Measurements from ENCODE around the gene DIPK1C. TPM values are rescaled to one million over a fixed set of nuclear protein-coding genes. Genes with fewer than 3 reads are reported as not detected.

The DIPK1C gene
- total RNA-seq (2013; cell fraction: nucleolus; rRNA removed), result not detected in 2 replicates
- total RNA-seq (2014; rRNA removed) (not detected in 2 replicates), total RNA-seq (2014; rRNA removed; fragmentation: Illumina TruSeq; extraction: Trizol) (not detected in 2 replicates), total RNA-seq (2021) (not detected in 2 replicates), polyA plus RNA-seq (2011; rRNA removed) (not detected in 2 replicates), polyA plus RNA-seq (2014; fragmentation: Illumina TruSeq; extraction: Trizol) (not detected in 2 replicates), polyA plus RNA-seq (2014; fragmentation: Nextera tagmentation; extraction: Ambion mirVana) (not detected), polyA plus RNA-seq (2014; rRNA removed) (not detected in 2 replicates), polyA plus RNA-seq (2016; fragmentation: Nextera tagmentation; extraction: Ambion mirVana) (not detected), polyA minus RNA-seq (2011; rRNA and poly(A)+ RNA removed) (not detected in 2 replicates), Bru-seq, nascent RNA (not detected), BruChase-seq, experiment 1, labeled RNA remaining after a 6-hour chase (not detected), BruChase-seq, experiment 2, labeled RNA remaining after a 2-hour chase (not detected)
- not detected for polyA plus RNA-seq (2011; ENCODE audit: low read depth)
- not detected in 2 replicates for polyA plus RNA-seq (2011; cell fraction: cytosol; rRNA removed)
- polyA plus RNA-seq (2011; cell fraction: nucleus; rRNA removed), result not detected in 2 replicates
- not detected in 2 replicates for polyA plus RNA-seq (2012)
- polyA minus RNA-seq (2011; cell fraction: cytosol; rRNA and poly(A)+ RNA removed), result not detected in 2 replicates
- not detected in 2 replicates for polyA minus RNA-seq (2011; cell fraction: nucleus; rRNA and poly(A)+ RNA removed)
- long read RNA-seq, experiment 1, result 0 reads
- long read RNA-seq, experiment 2, result 0 reads

- no peaks in the 10 kb centered on the region for H3K36me3 ChIP-seq (ENCODE audit: control insufficient read depth in 2 of 2, insufficient read depth in 2 of 2, low read length in 1 of 2)
- TF ChIP-seq EED (IDR thresholded peaks at IDR 0.05; ENCODE audit: low read depth) (no peak), NFYA (IDR thresholded peaks at IDR 0.05; ENCODE audit: borderline replicate concordance, low read depth, low read length) (no peak), TCF7 (IDR thresholded peaks at IDR 0.05; ENCODE audit: borderline replicate concordance) (no peak), NR2F1 (conservative IDR thresholded peaks at IDR 0.05) (no peak), FOXK2 (IDR thresholded peaks at IDR 0.05) (no peak), TBL1XR1 (IDR thresholded peaks at IDR 0.05; ENCODE audit: low read depth, low read length) (no peak), ZNF622 (IDR thresholded peaks at IDR 0.05) (no peak), SUPT20H (IDR thresholded peaks at IDR 0.05; ENCODE audit: borderline replicate concordance, control insufficient read depth, low read depth, low read length) (no peak), ZNF24 (IDR thresholded peaks at IDR 0.05) (no peak), SIX5 (IDR thresholded peaks at IDR 0.05; ENCODE audit: low read depth, low read length, severe bottlenecking) (no peak), RFX5 (IDR thresholded peaks at IDR 0.05; ENCODE audit: low read depth, low read length) (no peak), HDGF (IDR thresholded peaks at IDR 0.05) (no peak)
- TF ChIP-seq, protein P1, sequence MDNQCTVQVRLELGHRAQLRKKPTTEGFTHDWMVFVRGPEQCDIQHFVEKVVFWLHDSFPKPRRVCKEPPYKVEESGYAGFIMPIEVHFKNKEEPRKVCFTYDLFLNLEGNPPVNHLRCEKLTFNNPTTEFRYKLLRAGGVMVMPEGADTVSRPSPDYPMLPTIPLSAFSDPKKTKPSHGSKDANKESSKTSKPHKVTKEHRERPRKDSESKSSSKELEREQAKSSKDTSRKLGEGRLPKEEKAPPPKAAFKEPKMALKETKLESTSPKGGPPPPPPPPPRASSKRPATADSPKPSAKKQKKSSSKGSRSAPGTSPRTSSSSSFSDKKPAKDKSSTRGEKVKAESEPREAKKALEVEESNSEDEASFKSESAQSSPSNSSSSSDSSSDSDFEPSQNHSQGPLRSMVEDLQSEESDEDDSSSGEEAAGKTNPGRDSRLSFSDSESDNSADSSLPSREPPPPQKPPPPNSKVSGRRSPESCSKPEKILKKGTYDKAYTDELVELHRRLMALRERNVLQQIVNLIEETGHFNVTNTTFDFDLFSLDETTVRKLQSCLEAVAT (IDR thresholded peaks at IDR 0.05), result no peak
- TF ChIP-seq, protein P2, sequence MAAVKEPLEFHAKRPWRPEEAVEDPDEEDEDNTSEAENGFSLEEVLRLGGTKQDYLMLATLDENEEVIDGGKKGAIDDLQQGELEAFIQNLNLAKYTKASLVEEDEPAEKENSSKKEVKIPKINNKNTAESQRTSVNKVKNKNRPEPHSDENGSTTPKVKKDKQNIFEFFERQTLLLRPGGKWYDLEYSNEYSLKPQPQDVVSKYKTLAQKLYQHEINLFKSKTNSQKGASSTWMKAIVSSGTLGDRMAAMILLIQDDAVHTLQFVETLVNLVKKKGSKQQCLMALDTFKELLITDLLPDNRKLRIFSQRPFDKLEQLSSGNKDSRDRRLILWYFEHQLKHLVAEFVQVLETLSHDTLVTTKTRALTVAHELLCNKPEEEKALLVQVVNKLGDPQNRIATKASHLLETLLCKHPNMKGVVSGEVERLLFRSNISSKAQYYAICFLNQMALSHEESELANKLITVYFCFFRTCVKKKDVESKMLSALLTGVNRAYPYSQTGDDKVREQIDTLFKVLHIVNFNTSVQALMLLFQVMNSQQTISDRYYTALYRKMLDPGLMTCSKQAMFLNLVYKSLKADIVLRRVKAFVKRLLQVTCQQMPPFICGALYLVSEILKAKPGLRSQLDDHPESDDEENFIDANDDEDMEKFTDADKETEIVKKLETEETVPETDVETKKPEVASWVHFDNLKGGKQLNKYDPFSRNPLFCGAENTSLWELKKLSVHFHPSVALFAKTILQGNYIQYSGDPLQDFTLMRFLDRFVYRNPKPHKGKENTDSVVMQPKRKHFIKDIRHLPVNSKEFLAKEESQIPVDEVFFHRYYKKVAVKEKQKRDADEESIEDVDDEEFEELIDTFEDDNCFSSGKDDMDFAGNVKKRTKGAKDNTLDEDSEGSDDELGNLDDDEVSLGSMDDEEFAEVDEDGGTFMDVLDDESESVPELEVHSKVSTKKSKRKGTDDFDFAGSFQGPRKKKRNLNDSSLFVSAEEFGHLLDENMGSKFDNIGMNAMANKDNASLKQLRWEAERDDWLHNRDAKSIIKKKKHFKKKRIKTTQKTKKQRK (IDR thresholded peaks at IDR 0.05; ENCODE audit: low read depth, low read length), result no peak
- WGBS (ENCODE audit: insufficient coverage, insufficient replicate concordance, low lambda C conversion rate, missing lambda C conversion rate), result 2% methylated on average over 42 of the region's 76 CpGs
- POLR2A ChIA-PET, result no interaction called here
- H3K9me3 ChIP-seq (replicated peaks; ENCODE audit: control insufficient read depth, insufficient read depth, low read length), result no peaks in the 10 kb centered on the region
- no TSS peak for BruUV-seq (replicated peaks)
- ATAC-seq (no peak), DNase-seq (ENCODE audit: low read depth, low spot score) (no peak), FAIRE-seq (no peak)
- H2AFZ ChIP-seq (ENCODE audit: control insufficient read depth, low read depth, low read length), result no peak within 1 kb of the TSS
- peaks cover 8 to 9% of the 10 kb centered on the region in 2 experiments for H3K27me3 ChIP-seq (replicated peaks in 1 of 2; ENCODE audit: control insufficient read depth in 2 of 2, insufficient read depth in 2 of 2, low read length in 1 of 2)
- SMC1A ChIA-PET (ENCODE audit: uncharacterized antibody, unreplicated experiment), result no interaction called here
- H3K9ac ChIP-seq (ENCODE audit: control insufficient read depth, insufficient read depth, low read length), result no peak within 1 kb of the TSS
- no peaks in the 10 kb centered on the region for H3K4me1 ChIP-seq (ENCODE audit: control insufficient read depth, insufficient read depth, low read length)
- CTCF ChIA-PET, result no interaction called here
- in situ Hi-C loops (cut with MboI), result no loop called here
- RAD21 ChIA-PET (ENCODE audit: unreplicated experiment), result no interaction called here
- intact Hi-C loops (cut with micrococcal nuclease; ENCODE audit: unreplicated experiment), result no loop called here
- no peak within 1 kb of the TSS for H3K4me3 ChIP-seq
- H3K79me2 ChIP-seq (ENCODE audit: control insufficient read depth, insufficient read depth, low read length), result no peaks in the 10 kb centered on the region
- no peak within 1 kb of the TSS for H3K27ac ChIP-seq (ENCODE audit: control insufficient read depth, insufficient read depth)
- no peaks in the 10 kb centered on the region for H4K20me1 ChIP-seq (ENCODE audit: control insufficient read depth, insufficient read depth)
- H3K4me2 ChIP-seq (ENCODE audit: control insufficient read depth, insufficient read depth), result no peak within 1 kb of the TSS
Observed at GRCh38 chr18:74457043-74457724, at the start of gene DIPK1C. Gene DIPK1C (minus strand): TSS chr18:74457308. CDS start chr18:74457259, 49 bp downstream.
